ENCODE data around the gene CST1.
"Not testable (repeated sequence)": the region's sequence is repeated elsewhere in the genome, so short reads cannot be mapped to it uniquely, and the experiment has no call there.

CST1 gene

GRCh38 chr20:23721962-23722361, 28.8 kb downstream of the CST1 start:
- H3K27ac ChIP-seq (ENCODE audit: low read length) = no peak overlapping the region
- no peaks in the 10 kb centered on the region for H3K4me1 ChIP-seq (ENCODE audit: low read length)
- no peaks in the 10 kb centered on the region for H3K9me3 ChIP-seq (ENCODE audit: insufficient read depth, low read length)
- H4K20me1 ChIP-seq (ENCODE audit: insufficient read depth, low read length) = no peaks in the 10 kb centered on the region
- no peak for TF ChIP-seq EZH2phosphoT487 (IDR thresholded peaks at IDR 0.05; ENCODE audit: low read depth)
- TF ChIP-seq CTCF (IDR thresholded peaks at IDR 0.05; ENCODE audit: low read depth, low read length) = no peak
- no peak overlapping the region for H3K4me3 ChIP-seq (ENCODE audit: low read length)
- H3K27me3 ChIP-seq (ENCODE audit: low read depth, low read length) = peaks cover 8% of the 10 kb centered on the region; the same call in 1 of the 2 replicates
- H3K36me3 ChIP-seq (replicated peaks; ENCODE audit: low read depth, low read length) = no peaks in the 10 kb centered on the region
- no peak overlapping the region for H3K4me2 ChIP-seq (ENCODE audit: low read length)
- no peaks in the 10 kb centered on the region for H3K79me2 ChIP-seq (ENCODE audit: low read length)
- no peak overlapping the region for H2AFZ ChIP-seq (ENCODE audit: low read depth, low read length)
- no peak overlapping the region for H3K9ac ChIP-seq (ENCODE audit: low read length)

- not testable (repeated sequence) for H3K36me3 ChIP-seq (replicated peaks; ENCODE audit: low read depth, low read length); H3K27ac ChIP-seq (ENCODE audit: low read length); H3K79me2 ChIP-seq (ENCODE audit: low read length); H3K4me1 ChIP-seq (ENCODE audit: low read length); H3K4me2 ChIP-seq (ENCODE audit: low read length); H3K9ac ChIP-seq (ENCODE audit: low read length); H4K20me1 ChIP-seq (ENCODE audit: insufficient read depth, low read length); H2AFZ ChIP-seq (ENCODE audit: low read depth, low read length); H3K9me3 ChIP-seq (ENCODE audit: insufficient read depth, low read length); H3K4me3 ChIP-seq (ENCODE audit: low read length)
- H3K27me3 ChIP-seq (ENCODE audit: low read depth, low read length) = peaks cover 11% of the 10 kb centered on the region; the same call in 1 of the 2 replicates
Observed at GRCh38 chr20:23719351-23719750, 31.4 kb downstream of the CST1 start.

GRCh38 chr20:23711778-23712177, 39.0 kb downstream of the CST1 start:
- H3K36me3 ChIP-seq (replicated peaks; ENCODE audit: low read depth, low read length); H3K4me3 ChIP-seq (ENCODE audit: low read length); H2AFZ ChIP-seq (ENCODE audit: low read depth, low read length); H3K4me1 ChIP-seq (ENCODE audit: low read length); H3K79me2 ChIP-seq (ENCODE audit: low read length); H3K9me3 ChIP-seq (ENCODE audit: insufficient read depth, low read length); H3K9ac ChIP-seq (ENCODE audit: low read length); H4K20me1 ChIP-seq (ENCODE audit: insufficient read depth, low read length); H3K27ac ChIP-seq (ENCODE audit: low read length); H3K4me2 ChIP-seq (ENCODE audit: low read length): not testable (repeated sequence)
- H3K27me3 ChIP-seq (ENCODE audit: low read depth, low read length) = peaks cover 11% of the 10 kb centered on the region; the same call in 1 of the 2 replicates

GRCh38 chr20:23710771-23711170, 40.0 kb downstream of the CST1 start:
- H3K4me2 ChIP-seq (ENCODE audit: low read length) = no peak overlapping the region
- H3K4me1 ChIP-seq (ENCODE audit: low read length) = no peaks in the 10 kb centered on the region
- no peak overlapping the region for H3K9ac ChIP-seq (ENCODE audit: low read length)
- peaks cover 10% of the 10 kb centered on the region; the same call in 1 of the 2 replicates for H3K27me3 ChIP-seq (ENCODE audit: low read depth, low read length)
- no peaks in the 10 kb centered on the region for H3K36me3 ChIP-seq (replicated peaks; ENCODE audit: low read depth, low read length)
- H3K27ac ChIP-seq (ENCODE audit: low read length) = no peak overlapping the region
- H2AFZ ChIP-seq (ENCODE audit: low read depth, low read length) = no peak overlapping the region
- no peaks in the 10 kb centered on the region for H3K79me2 ChIP-seq (ENCODE audit: low read length)
- no peaks in the 10 kb centered on the region for H4K20me1 ChIP-seq (ENCODE audit: insufficient read depth, low read length)
- H3K4me3 ChIP-seq (ENCODE audit: low read length) = no peak overlapping the region
- no peaks in the 10 kb centered on the region for H3K9me3 ChIP-seq (ENCODE audit: insufficient read depth, low read length)
- TF ChIP-seq CTCF (IDR thresholded peaks at IDR 0.05; ENCODE audit: low read depth, low read length) (no peak), EZH2phosphoT487 (IDR thresholded peaks at IDR 0.05; ENCODE audit: low read depth) (no peak)

GRCh38 chr20:23705895-23706294, 44.8 kb downstream of the CST1 start:
- Histone ChIP-seq H3K36me3 (replicated peaks; ENCODE audit: low read depth, low read length) (no peaks in the 10 kb centered on the region), H3K4me3 (ENCODE audit: low read length) (no peak overlapping the region), H3K4me1 (ENCODE audit: low read length) (no peaks in the 10 kb centered on the region), H3K27me3 (ENCODE audit: low read depth, low read length) (peaks cover 7% of the 10 kb centered on the region), H3K9ac (ENCODE audit: low read length) (no peak overlapping the region), H3K79me2 (ENCODE audit: low read length) (no peaks in the 10 kb centered on the region), H4K20me1 (ENCODE audit: insufficient read depth, low read length) (no peaks in the 10 kb centered on the region), H2AFZ (ENCODE audit: low read depth, low read length) (no peak overlapping the region), H3K4me2 (ENCODE audit: low read length) (no peak overlapping the region), H3K27ac (ENCODE audit: low read length) (no peak overlapping the region), H3K9me3 (ENCODE audit: insufficient read depth, low read length) (no peaks in the 10 kb centered on the region)
- TF ChIP-seq CTCF (IDR thresholded peaks at IDR 0.05; ENCODE audit: low read depth, low read length) = no peak

Data from OCI-LY3 (cell line).